Activated gamma-delta T cell treated with anti-CD3 and anti-CD28 coated beads, Interleukin-2, amount 50 U/mL, for 16 hours (primary cell): ENCODE measurements around the gene BCL7C.
"Not testable (repeated sequence)": the region's sequence is repeated elsewhere in the genome, so short reads cannot be mapped to it uniquely, and the experiment has no call there.

Experiments
- DNase-seq: peaks from one replicate; pipeline ENCODE4 v3.0.0-alpha.2; 2020; ENCODE audit warnings: low read depth

The BCL7C gene

DNA sequence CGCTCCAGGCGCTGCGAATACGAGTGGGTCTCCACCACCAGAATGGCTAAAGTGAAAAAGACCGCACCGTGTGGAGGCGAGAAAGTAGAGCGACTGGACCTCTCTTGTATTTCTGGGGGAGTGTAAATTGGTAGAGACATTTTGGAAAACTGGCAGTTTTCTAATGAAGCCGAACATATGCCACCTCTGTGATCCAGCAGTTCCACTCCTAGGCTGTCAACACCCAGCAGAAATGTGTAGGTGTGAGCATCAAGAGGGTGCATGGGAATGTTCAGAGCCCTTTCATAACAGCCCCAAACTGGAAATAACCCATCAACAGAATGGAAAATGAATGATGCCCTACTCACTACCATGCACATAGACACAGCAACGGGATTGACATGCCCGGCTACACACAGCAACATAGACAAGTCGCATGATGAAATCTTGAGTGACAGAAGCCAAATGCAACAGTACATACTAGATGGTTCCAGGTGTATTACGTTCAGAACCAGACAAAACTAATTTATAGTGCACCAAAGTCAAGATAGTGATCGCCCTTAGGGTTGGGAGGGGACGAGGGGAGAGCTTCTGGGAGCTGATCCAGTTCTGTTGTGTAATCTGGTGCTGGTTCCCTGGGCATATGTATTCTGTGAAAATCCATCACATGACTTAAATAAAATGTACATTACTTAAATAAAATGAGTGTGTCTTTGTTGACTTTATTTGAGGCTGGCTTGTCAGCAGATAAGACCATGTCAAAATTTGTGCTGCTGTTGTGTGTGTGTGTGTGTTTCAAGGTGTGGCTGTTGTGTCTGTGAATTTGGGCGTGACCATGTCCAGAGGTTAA, 877 bp upstream of the BCL7C start:
- DNase-seq, result no peak

DNA sequence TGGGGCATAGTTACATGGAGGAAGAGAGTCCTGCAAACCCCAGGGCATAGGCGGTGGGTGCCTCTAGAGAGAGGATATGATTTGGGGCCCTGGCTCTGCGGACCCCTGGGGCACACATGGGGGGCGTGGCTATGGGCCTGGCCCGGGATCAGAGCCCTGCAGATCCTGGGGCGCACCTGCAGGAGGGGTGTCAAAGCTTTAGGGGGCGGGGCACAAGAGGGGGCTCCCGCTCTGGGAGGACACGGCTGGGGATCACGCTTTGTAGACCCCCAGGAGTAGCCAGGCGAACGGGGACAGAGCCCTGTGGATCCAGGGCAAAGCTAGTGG, 497 bp downstream of the BCL7C start:
- DNase-seq, result no peak

DNA sequence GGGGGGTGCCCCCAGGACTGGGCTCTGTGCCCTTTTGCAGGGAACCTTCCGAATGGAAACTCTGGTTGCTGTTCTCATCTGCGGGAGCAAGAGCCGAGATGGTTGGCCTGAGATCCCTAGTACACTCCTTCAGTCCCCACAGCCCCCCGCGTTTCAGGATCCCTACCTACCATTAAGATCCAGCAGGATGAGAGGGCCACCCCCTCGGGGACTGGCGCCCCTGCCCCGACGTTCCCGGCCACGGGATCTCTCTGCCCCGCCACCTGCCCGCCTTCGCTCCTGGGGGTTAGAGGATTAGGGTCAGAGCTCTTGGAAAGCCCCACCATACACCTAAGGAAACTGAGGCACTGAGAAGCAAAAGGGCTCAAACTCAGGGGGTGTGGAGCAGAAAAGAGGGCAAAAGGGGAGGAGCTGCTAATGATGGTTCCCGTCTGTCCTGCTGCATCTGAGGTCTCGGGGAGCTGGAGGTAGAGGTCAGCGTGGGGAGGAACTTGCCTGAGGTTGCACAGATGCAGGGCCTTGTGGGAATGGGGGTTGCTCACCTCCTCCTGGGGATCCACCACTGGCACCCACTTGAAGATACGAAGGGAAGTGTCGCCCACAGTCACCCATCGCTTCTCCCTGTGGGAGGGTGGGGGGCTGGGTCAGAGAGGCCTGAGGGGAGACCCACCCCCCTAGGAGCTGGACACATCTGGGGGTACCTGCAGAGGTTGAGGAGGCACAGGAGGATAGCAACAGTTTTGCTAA, 1.0 kb downstream of the BCL7C start:
- no peak for DNase-seq

DNA sequence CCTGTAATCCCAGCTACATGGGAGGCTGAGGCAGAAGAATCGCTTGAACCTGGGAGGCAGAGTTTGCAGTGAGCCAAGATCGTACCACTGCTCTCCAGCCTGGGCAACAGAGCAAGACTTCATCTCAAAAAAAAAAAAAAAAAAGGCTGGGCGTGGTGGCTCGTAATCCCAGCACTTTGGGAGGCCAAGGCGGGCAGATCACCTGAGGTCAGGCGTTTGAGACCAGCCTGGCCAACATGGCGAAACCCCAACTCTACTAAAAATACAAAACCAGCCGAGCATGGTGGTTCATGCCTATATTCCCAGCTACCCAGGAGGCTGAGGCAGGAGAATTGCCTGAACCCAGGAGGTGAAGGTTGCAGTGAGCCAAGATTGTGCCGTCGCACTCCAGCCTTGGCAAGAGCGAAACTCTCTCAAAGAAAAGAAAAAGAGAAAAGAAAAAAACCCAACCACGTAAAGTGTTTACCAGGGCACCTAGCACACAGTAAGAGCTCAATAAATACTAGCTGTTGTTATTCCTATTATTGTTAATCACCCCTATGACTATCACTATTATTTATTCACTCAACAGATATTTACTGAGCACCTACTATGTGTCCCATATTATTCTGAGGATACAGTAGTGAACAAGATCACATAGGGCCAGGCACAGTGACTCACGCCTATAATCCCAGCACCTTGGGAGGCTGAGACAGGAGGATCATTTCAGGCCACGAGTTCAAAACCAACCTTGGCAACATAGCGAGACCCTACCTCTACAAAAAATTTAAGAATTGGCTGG, 2.6 kb downstream of the BCL7C start:
- DNase-seq, result not testable (repeated sequence)

DNA sequence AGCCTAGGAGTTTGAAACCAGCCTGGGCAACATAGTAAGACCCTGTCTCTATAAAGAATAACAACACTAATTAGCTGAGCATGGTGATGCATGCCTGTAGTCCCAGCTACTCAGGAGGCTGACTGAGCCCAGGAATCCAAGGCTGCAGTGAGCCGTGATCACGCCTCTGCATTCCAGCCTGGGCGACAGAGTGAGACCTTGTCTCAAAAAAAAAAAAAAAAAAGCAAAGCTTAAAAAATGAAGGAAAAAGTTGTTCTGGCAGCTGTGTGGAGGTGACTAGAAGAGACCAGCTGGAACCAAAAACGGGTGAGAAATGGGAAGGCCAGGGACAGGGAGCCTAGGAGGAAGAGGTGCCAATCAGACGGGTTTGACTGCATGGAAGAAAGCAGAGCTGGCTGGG, 4.2 kb downstream of the BCL7C start:
- no peak for DNase-seq

DNA sequence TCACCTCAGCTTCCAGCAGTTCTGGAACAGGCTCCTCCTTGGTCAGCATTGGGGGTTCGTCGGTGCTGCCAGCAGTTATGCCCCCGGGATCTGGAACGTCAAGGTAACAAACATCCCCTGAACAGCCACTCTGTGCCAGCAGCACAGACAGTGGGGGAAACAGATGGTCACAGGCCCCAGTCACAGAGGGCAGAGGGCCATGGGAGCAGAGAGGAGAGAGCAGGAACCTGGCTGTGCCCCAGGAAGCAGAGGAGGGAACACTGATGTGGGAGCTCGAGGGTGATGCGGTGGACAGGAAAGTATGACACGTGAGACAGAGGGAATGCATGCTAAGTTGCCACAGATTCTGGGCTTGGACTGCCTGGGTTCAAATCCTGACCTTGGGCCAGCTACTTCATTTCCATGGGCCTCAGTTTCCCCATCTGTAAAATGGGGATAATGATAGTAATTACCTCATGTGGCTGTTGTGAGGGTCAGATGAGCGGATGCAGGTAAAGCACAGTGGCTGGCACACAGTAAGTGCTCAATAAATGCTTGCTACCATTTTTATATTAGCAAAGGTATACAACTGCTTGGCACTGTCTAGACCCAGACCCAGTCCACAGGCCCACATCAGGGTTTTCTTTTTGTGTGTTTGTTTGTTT, 4.9 kb downstream of the BCL7C start:
- no peak for DNase-seq

DNA sequence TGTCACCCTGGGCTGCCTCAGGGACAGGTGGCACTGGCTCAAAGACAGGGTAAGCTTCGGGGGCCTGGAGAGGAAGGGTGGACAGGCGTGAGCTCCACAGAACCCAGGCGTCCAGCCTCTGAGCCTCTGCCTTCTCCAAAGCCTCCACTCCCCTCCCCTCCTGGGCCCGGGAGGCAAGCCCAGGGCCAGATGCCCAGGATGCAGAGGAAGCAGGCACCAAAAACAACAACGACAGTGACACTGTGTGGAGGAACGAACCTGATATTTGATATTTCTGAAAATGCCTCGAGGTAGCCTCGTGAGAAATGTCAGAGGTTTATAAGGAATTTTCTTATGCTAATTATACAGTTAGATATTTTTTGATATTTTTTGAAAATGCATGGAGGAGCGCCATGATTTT, 6.0 kb downstream of the BCL7C start:
- no peak for DNase-seq

DNA sequence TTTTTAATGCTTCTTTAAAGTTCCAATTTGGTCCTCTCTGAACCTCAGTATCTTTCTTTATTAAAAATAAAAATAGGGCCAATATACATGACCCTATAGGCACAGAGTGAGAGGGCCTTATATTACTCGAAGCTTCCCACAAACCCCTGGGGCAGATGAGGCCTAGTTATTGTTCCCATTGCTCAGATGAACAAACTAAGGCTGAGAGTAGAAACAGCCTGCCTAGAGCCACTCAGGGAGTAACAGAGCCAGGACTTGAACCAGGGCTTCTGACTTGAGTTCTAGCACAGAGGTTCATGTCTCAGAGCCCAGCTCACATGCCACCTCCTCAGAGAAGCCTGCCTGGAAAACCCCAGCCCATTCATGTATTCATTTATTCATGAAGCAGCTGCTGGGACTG, 7.7 kb downstream of the BCL7C start:
- DNase-seq, result no peak

DNA sequence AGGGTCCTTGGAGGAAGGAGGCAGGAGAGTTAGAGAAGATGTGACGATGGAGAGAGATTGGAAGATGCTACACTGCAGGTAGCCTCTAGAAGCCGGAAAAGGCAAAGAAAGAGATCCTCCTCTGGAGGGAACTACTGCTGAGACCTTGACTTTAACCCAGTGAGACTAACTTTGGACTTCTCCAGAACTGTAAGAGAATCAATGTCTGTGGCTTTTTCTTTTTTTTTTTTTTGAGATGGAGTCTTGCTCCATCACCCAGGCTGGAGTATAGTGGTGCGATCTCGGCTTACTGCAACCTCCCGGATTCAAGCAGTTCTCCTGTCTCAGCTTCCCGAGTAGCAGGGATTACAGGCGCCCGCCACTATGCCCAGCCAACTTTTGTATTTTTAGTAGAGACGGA, 8.7 kb downstream of the BCL7C start:
- DNase-seq, result no peak

DNA sequence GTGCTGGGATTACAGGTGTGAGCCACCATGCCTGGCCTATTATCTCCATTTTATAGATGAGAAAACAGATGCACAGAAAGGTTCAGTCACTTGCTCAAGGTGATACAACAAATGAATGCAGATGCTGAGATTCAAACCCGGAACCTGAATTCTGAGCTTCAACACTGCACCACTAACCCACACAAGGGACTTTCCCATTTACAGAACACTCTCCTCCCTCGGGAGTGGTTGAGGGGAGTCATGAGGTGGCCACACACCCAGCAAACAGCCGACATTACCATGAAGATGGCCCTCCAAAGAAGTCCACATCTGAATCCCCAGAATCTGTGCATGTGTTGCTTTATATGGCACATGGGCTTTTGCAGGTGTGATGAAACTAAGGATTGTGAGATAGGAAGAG, 9.1 kb downstream of the BCL7C start:
- DNase-seq, result no peak

DNA sequence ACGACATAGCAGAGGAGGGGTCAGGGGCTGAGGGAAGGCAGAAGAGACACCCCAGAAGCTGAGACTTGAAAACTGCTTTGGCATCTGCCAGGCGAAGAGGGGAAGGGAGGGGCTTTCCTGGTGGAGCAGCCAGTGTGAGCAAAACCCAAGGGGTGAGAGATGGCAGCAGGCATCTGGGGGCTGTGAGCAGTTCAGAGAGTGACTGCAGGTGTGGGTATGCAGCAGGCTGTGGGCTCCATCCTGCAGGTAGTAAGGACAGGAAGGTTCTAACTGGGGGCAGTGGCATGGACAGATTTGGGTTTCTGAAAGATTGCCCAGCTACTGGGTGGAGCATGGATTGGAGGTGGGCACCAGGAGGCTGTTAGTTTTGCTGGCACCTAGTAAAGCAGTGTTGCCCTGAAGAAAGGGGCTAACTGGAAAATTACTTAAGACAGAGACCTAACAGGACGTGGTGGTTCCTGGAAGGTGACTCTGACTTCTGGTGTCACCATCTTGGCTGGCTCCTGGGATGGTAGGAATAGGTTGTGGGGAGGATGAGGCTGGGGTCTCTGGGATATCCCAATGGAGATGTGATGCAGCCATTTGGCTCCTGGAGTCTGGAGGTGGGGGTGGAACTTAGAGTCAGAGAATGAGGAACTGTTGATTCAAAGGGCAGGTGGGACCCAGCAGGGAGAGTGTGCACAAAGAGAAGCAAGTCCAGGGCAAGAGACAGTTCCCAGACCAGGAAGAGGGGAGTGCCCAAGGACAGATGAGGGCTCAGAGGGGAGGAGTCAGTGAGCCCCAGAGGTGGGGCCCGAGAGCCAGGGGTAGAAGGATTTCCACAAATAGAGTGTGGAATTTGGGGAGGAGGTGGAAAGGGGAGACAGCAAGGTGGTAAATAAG, 11.2 kb downstream of the BCL7C start:
- DNase-seq, result no peak

DNA sequence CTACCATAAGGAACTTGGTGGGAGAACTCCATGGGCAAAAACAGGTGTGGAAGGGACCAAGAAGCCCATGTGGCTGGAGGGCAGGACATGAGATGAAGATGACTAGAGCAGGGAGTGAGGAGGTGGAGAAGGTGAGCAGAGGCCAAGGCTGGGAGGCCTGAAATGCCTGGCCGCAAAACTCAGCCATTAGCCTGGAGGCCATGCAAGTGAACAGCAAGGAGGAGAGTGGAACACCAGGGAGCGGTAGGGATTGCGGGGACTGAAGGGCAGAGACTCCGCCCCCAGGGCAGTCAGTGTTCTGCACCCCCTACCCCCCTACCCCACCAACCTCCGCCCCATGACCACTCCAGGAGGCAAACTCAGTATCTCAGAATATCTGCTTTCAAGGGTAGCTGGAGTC, 17.0 kb downstream of the BCL7C start:
- no peak for DNase-seq

DNA sequence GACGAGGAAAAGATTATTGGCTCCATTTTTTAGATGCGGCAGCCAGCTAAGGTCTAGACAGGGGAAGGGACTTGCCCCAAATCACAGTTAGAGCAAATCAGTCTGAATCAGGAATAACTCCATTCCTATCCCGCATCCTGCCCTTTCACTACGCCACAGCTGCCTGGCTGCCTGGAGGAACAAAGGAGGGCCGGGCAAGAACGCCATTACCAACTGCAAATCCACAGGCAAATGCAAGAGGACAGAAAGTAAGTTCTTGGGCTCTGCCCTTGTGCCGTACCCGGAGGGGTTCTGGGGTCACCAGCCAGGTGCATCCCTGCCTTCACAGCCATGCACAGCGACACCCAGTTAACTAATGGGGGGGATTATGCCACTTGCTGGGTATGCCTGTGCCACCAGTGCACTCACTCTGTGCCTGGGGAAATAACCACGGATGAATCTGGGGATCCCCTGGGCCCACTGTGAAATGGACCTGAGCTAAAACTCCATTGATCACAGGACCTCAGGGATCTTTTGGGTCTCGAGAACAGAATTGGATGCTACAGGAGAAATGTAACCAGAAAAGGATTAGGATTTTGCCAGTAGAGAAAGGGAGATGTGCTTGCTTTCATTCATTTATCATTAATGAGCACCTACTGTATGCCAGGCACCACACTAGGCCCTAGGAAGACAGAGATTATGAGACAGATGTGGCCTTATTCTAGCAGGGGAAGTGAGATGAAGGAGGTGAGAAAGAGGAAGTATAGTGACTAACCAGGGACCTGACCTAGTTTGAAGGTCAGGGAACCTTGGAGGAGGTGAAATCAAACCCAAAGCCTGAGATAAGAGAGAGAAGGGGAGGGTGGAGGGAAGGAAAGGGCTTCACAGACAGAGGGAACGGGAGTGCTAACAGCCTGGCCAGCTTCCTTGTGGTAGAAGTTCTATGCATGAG, 17.7 kb downstream of the BCL7C start:
- DNase-seq, result no peak

DNA sequence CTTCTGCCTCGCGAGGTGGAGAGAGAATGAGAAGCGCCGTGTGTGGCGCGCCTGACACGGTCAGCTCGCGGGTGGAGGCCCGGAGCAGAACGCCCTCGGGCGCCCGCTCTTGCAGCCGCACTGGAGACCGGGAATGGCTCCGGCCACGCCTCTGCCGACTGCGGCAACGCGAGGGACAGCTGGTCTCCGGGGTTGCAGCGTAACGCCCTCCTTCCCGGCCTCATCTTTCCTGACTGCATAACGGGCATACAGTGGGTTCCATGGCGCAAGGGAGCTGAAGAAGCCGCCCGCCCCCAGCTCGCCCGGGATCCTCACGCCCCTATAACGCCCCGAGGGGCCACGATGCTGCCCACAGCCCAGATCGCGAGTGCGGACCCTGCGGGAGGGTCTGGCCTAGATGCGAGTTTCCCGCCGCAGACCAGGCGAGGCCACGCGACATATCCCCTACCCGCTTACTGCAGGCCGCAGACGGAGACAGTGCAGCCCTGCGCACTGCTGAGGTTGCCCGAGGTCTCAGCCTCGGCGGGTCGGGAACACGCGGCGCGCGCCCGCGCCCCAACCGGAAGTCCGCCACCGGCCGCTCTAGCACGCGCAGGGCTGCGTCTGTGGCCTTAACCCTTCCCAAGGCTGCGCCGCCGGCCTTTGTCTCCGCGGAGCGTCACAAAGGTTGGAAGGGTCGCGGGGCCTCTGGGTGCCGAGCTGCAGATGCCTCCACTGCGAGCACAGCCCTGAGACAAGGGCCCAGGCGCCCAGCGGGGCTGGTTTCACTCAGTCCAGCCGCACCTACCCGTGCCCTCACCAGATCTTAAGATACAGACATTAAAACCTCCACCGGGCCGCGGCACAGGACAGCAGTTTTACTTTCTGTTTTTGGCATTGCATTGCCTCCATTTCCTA, 18.8 kb downstream of the BCL7C start:
- DNase-seq, result peak; percentile 81

DNA sequence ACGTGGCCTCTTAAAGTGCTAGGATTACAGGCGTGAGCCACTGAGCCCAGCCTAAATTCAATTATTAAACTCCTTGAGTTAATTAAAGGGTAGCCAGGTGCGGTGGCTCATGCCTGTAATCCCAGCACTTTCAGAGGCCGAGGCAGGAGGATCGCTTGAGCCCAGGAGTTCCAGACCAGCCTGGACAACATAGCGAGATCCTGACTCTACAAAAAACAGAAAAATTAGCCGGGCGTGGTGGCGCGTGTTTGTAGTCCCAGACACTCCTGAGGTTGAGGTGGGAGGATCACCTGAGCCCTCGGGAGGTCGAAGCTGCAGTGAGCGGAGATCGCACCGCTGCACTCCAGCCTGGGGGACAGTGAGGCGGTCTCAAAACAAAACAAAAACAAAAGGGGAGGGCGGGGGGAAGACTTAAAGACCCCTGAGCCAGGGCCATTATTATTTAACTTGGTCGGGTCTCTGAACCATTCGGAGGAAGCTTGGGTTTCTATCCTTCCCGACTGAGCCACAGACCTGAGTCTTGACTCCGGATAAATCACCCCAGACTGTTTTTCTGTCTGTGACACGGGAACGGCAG, 19.5 kb downstream of the BCL7C start:
- no peak for DNase-seq

DNA sequence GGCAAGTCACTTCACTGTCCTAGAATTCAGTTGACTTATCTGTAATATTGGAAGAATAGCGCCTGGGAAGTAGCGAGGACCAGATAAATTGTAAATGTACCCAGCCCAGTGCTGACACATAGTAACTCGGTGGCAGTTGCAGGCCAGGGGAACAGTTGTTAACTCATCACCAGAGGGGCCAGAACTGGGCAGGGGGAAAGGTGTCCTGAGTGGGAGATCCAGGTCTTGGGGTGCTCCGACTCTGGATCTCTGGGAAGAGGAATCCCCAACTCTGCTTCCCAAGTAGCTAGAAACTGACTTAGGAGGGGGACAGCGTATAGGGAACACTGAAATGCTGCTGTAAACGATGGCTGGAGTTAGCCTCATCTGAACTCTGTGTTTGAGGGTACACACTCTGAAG, 23.0 kb downstream of the BCL7C start:
- no peak for DNase-seq

DNA sequence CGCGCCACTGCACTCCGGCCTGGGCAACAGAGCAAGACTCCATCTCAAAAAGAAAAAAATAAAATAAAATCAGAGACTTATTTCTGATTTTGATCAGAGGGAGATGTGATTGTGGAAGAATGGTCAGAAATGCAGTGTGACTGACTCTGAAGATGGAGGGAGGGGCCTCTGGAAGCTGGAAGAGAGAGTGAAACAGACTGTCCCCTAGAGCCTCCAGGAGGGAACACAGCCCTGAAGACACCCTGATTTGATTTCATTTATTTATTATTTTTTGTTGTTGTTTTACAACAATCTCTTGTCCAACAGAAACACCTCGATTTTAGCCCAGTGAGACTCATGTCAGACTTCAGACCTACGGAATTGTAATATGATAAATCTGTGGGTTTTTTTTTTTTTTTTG, 26.1 kb downstream of the BCL7C start:
- no peak for DNase-seq

DNA sequence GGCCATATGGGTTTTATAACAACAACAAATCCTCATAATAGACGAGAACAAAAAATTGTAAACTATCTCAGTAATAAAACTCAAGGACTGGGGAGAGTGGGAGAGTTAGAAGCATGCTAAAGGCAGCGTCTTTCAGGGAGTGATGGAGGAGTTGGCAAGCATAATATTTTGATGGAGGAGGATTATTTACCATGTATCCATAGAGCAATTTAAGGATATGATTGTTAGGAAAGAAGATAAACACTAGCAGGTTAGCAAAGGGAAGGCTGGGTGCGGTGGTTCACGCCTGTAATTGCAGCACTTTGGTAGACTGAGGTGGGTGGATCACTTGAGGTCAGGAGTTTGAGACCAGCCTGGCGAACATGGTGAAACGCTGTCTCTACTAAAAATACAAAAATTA, 27.8 kb downstream of the BCL7C start:
- DNase-seq, result no peak

DNA sequence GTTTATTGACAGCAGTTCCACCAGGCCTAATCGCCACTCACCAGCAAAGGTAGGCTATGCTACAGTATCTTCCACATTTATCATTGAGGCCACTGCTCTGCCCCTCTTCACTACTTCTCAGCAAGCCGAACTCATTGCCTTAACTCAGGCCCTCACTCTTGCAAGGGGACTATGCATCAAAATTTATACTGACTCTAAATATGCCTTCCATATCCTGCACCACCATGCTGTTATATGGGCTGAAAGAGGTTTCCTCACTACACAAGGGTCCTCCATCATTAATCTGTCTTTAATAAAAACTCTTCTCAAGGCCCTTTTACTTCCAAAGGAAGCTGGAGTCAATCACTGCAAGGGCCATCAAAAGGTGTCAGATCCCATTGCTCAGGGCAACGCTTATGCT, 30.7 kb downstream of the BCL7C start:
- not testable (repeated sequence) for DNase-seq
